Smooth muscle cell of bladder (primary cell): ENCODE measurements around the gene SASH1. TPM values are rescaled to one million over a fixed set of nuclear protein-coding genes. Genes with fewer than 3 reads are reported as not detected.

Source experiments
- total RNA-seq: library from RNA; depleted of rRNA; stranded (reverse); fragments of >200 nt; gene quantifications from 2 replicates; pipeline ENCODE4 v1.2.3, GENCODE V29; 2014

Gene SASH1
- total RNA-seq = 33.7 and 43.3 TPM in 2 replicates

DNA sequence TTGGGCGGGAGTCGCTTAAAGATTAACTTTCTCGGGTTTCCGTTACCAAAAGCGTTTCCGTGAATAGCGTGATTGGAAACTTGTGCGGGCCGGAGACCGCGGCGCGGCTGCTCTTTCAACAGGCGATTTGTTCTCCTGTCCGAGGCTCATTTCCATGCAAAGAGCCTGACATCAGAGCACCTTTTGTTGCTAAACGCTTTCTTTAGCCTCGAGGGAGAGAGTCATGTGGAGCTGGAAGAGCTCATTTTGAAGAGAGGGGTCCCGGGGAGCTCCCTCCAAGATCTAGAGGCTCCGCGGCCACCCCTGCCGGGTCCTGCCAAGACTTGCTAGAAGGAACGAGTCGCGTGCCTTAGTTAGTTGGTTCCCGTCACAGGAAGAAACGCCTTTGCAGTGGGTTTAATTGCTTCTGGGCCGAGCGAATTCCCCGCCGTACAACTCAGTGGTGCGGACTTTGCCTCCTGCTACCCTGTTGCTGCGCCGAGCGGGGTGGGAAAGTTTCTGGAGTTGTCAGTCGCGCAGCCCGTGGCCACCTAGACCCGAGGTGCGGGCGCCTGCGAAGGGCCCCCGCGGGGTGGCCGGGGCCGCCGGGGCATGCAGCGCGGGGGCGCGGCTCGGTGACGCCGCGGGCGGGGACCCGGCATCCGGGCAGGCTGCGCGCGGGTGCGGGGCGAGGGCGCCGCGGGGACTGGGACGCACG lies at the start of gene SASH1:
TSS of gene SASH1 (plus strand) at position 489 of the 697 bp plus-strand sequence. CDS start 230 bp downstream, outside the sequence.

